Breast epithelium (tissue), 3 donors: ENCODE results near the gene TMEM63B.

Source experiments
- CTCF ChIP-seq, 3 donors: fragments of 450-650 bp; IDR thresholded peaks; one replicate each; pipeline ENCODE4 v1.5.1; 2016 to 2017; ENCODE audit warnings: antibody characterized with exemption in 3 of 3, mild to moderate bottlenecking in 3 of 3, moderate library complexity in 3 of 3
- POLR2A ChIP-seq: fragments of 450-650 bp; IDR thresholded peaks from one replicate; pipeline ENCODE4 v1.6.1; 2016; ENCODE audit warnings: antibody characterized with exemption, mild to moderate bottlenecking, moderate library complexity
- POLR2AphosphoS5 ChIP-seq, 3 donors: sonication (generic); formaldehyde crosslinking; IDR thresholded peaks; one replicate each; pipeline ENCODE4 v1.6.1; 2017; ENCODE audit warnings: antibody characterized with exemption in 3 of 3

- TF ChIP-seq POLR2A: no peak
- TF ChIP-seq CTCF (IDR thresholded peaks at IDR 0.05): no peak
- no peak for TF ChIP-seq POLR2AphosphoS5 (IDR thresholded peaks at IDR 0.05)
These were observed 29.5 kb upstream of the TMEM63B start for GRCh38 chr6:44097782-44098317.
